Measurements from ENCODE around the gene CDH12.
"Not testable (repeated sequence)": the region's sequence is repeated elsewhere in the genome, so short reads cannot be mapped to it uniquely, and the experiment has no call there.

CDH12 gene

GRCh38 chr5:22549876-22550671 is 303.1 kb downstream of the CDH12 start:
- no peak for DNase-seq

GRCh38 chr5:22542340-22542739 is 310.8 kb downstream of the CDH12 start:
- no peak for DNase-seq

- no peak for DNase-seq
Measured at GRCh38 chr5:22541037-22541436, 312.1 kb downstream of the CDH12 start.

GRCh38 chr5:22539762-22540161 is 313.4 kb downstream of the CDH12 start:
- DNase-seq, result no peak

DNA sequence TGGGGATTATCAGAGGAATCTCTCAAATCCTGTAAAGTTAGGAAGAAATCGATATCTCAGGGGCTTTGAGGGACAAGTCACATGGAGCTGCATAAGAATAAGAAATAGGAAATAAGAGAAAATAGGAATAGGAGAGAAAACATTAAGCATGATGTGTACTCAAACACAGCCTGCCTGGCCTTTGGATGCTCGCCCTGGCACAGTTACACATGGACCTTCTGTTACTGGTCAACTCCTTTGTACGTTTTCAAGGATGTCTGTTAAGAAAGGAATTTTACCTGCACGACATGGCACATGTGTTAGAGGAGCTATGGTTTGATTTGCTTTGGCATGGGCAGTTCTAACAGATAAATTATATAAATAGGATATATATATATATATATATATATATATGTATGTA is 321.2 kb downstream of the CDH12 start:
- no peak for DNase-seq

GRCh38 chr5:22521521-22521920 is 331.6 kb downstream of the CDH12 start:
- DNase-seq, result no peak

DNA sequence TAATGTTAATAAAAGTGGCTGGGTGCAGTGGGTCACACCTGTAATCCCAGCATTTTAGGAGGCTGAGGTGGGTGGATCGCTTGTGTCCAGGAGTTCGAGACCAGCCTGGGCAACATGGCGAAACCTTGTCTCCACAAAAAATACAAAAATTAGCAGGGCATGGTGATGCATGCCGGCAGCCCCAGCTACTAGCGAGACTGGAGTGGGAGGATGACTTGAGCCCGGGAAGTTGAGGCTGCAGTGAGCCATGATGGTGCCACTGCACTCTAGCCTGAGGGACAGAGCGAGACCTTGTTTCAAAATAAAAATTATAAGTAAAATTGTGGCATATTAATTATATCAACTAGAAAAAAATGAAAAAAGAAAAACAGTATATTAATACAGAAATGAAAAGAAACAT is 336.6 kb downstream of the CDH12 start:
- DNase-seq, result not testable (repeated sequence)

- DNase-seq, result no peak
Measured at GRCh38 chr5:22514231-22514630, 338.9 kb downstream of the CDH12 start.

GRCh38 chr5:22505891-22506290 is 347.3 kb downstream of the CDH12 start:
- no peak for DNase-seq

GRCh38 chr5:22504411-22504810 is 348.7 kb downstream of the CDH12 start:
- no peak for DNase-seq

- DNase-seq, result no peak
Measured at GRCh38 chr5:22500556-22500955, 352.6 kb downstream of the CDH12 start.

DNA sequence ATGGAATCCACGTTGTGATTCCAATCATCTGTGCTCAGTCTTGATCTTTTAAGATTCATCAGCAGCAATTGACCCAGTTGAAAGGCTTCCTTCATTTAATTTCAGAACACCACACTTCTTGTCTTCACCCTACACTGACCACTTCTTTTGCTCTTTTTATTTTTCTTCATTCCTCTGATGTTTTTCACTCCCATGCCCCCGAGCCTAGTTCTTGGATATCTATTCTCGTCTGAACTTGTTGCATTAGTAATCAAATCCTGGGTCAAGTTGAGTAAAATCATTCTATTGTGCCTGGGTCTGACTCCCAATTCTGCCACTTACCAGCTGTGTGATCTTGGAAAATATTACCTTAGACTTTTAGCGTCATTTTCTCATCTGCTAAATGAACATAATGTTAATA is 356.5 kb downstream of the CDH12 start:
- no peak for DNase-seq

- DNase-seq, result no peak
Measured at GRCh38 chr5:22495016-22495720, 358.0 kb downstream of the CDH12 start.

DNA sequence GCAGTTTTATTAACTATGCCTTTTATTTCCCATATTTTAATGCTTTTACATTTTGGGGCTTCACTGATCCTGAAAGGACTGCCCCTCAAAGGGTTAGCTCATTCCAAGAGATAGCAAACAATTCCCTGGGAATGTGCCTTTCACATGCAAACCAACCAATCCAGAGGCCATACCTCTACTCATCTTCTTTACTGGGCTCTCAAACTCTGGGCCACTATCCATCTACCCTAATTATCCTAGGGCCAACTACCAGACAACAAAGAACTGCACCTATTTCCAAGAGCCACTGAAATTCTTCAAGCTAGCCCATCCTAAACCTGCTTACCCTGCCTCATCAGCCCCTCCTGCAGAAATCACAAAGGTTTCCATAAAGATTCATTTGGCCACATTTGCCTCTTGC is 364.7 kb downstream of the CDH12 start:
- DNase-seq, result no peak

GRCh38 chr5:22480305-22480704 is 372.8 kb downstream of the CDH12 start:
- no peak for DNase-seq

- no peak for DNase-seq
Measured at GRCh38 chr5:22473886-22474285, 379.3 kb downstream of the CDH12 start.

DNA sequence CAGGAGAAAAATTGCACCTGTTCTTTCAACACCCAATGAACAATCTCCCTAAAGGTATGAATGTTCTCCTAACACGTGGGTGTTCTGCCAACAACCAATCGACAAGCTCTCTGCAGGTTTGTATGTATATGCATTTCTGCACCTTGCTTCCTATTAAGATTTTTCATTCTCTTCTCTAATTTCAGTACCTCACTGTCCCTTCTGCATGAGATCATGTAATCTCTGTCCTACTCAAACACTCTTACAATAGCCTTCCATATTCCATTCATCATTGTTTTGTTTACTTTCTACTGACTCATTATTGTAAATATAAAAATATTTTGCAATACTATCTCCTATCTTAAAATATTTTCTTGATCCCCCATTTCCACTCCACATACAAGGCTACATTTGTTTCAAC is 382.0 kb downstream of the CDH12 start:
- DNase-seq, result no peak

- no peak for DNase-seq
Measured at GRCh38 chr5:22470408-22470807, 382.7 kb downstream of the CDH12 start.

- DNase-seq, result no peak
Measured at GRCh38 chr5:22465616-22466015, 387.5 kb downstream of the CDH12 start.

DNA sequence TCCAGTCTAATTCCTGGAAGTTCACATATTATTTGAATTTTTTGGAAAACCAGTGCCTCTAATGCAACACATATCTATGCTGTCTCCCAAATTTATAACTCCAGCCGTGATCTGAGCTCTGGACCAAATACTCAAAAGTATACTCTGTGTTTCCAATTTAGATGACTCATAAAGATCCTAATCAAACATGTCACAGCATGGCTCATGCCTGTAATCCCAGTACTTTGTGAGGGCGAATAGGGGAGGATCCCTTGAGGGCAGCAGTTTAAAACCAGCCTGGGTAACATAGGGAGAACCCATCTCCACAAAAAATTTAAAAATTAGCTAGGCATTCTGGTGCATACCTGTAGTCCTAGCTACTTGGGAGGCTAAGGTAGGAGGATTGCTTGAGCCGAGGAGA is 388.0 kb downstream of the CDH12 start:
- no peak for DNase-seq

DNA sequence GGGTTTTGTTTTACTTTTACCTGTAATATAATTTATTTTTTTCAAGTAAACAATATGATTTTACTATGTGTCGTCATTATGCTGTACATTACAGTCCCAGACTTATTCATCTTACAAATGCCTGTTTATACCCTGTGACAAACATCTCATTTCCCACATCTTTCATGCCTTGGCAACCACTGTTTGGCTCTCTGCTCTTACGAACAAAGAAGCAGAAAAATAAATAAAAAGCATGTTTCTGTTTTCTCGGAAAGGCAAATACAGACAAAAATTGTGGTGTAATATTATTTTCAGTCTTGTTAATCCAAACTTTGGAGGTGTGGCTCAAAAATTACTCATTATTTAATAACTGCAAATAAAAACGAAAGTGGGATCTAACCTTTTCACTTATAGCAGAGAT is 393.0 kb downstream of the CDH12 start:
- no peak for DNase-seq

DNA sequence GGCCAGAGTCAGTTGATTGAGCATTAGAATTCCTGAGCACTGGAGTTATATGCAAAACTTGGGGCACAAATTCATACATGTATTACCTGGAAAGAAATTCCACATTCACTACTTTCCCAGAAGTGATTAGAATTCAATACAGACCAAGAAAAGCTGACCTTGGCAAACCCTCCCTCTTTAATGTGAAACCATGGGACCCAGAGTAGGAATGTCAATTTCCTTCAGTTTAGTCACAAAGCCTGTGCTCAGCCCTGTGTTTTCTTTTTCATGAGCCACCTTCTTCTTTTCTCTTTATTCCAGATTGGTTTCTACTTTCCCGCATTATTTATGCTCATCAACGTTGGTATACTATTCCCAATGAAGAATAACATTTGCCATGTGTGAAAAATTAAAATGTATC is 420.2 kb downstream of the CDH12 start:
- DNase-seq, result no peak

- no peak for DNase-seq
Measured at GRCh38 chr5:22431840-22432239, 421.3 kb downstream of the CDH12 start.

- DNase-seq, result no peak
Measured at GRCh38 chr5:22431406-22431805, 421.7 kb downstream of the CDH12 start.
